MCF 10A (cell line): ENCODE data around the gene OSBPL3. TPM values are rescaled to one million over a fixed set of nuclear protein-coding genes. Genes with fewer than 3 reads are reported as not detected.
A peak's percentile ranks its signal among the peaks of the same experiment; 100 is the strongest.

Experiments used
- BruUV-seq: library from RNA; stranded (reverse); fragments of 400-500 nt; replicated peaks from 2 replicates; lab custom pipeline; 2021; lab: Mats Ljungman, UMichigan
- CTCF ChIA-PET: fragments of 300-600 bp; sonication (Branson Sonifier 250); formaldehyde crosslinking; extraction: SDS; loops from one replicate; lab custom pipeline; 2021; ENCODE audit warnings: antibody characterized with exemption, inconsistent platforms; lab: Yijun Ruan, JAX
- POLR2A ChIA-PET: fragments of 300-600, 350-650 bp; sonication (Branson Sonifier 250); formaldehyde crosslinking; extraction: SDS; loops from one replicate; lab custom pipeline; 2020; ENCODE audit warnings: antibody characterized with exemption, inconsistent platforms; lab: Yijun Ruan, JAX
- DNase-seq: peaks from one replicate; pipeline ENCODE4 v3.0.0-alpha.2; 2018; ENCODE audit not compliant: unreplicated experiment
- H3K27ac Mint-ChIP-seq: one replicate; pipeline ENCODE4 v1.8.0; 2022; ENCODE audit warnings: mild to moderate bottlenecking, low read depth, mixed read lengths; ENCODE audit not compliant: unreplicated experiment
- H3K27me3 Mint-ChIP-seq: one replicate; pipeline ENCODE4 v1.8.0; 2022; ENCODE audit warnings: mixed read lengths; ENCODE audit not compliant: insufficient read depth, unreplicated experiment
- H3K36me3 Mint-ChIP-seq: one replicate; pipeline ENCODE4 v1.8.0; 2022; ENCODE audit warnings: mild to moderate bottlenecking, moderate library complexity, mixed read lengths; ENCODE audit not compliant: insufficient read depth, unreplicated experiment
- H3K4me1 Mint-ChIP-seq: one replicate; pipeline ENCODE4 v1.8.0; 2022; ENCODE audit warnings: mixed read lengths; ENCODE audit not compliant: insufficient read depth, unreplicated experiment
- H3K4me3 Mint-ChIP-seq: one replicate; pipeline ENCODE4 v1.8.0; 2022; ENCODE audit warnings: mild to moderate bottlenecking, moderate library complexity, mixed read lengths; ENCODE audit not compliant: unreplicated experiment
- H3K9me3 Mint-ChIP-seq: one replicate; pipeline ENCODE4 v1.8.0; 2022; ENCODE audit warnings: mixed read lengths; ENCODE audit not compliant: unreplicated experiment
- intact Hi-C: fragments of 100-400 bp; cut with micrococcal nuclease; formaldehyde crosslinking; loops from 2 replicates; pipeline ENCODE4 v1.14.1; 2022
- total RNA-seq: library from RNA; stranded (reverse); gene quantifications from 2 replicates; pipeline ENCODE4 v1.2.3, GENCODE V29; 2022
- TF ChIP-seq, protein P1 (sequence below): fragments of 200-600 bp; IDR thresholded peaks from one replicate; pipeline ENCODE4 v1.8.0; 2022; ENCODE audit warnings: antibody characterized with exemption, mild to moderate bottlenecking; ENCODE audit not compliant: unreplicated experiment

Gene OSBPL3
- total RNA-seq, 1 experiment from 2014 or later, result 33.8 TPM

DNA sequence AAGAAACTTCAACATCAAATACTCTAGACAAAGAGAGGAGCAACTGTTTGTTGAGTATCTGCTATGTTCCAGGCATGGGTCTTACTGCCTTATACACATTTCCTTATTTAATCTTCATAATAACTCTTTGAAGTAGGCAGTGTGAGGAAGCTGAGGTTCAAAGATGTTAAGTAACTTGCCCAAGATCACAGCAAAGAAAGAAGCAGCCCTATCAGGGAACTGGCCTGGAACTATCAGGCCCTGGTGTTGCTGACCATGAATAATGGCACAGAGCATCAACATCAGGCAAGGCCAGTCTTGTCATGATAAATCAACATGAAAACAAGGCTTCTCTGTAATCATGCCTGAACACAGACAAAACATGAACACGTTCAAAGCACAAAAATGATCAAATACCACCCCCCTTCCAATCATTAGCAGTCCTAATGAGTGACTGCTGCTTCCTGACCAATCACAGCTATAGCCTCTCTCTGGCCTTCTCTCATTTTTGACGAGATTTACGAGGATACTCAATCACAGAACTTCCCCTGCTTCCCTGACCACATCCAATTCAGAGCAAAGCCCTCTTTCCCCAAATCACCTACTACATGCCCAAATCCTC, 225.0 kb downstream of the OSBPL3 start:
- no peaks in the 10 kb centered on the region for H3K9me3 Mint-ChIP-seq
- H3K4me1 Mint-ChIP-seq, result peaks cover 23% of the 10 kb centered on the region
- intact Hi-C loops, result no loop called here
- peak; percentile 6 for DNase-seq
- no peaks in the 10 kb centered on the region for H3K27me3 Mint-ChIP-seq
- no peaks in the 10 kb centered on the region for H3K36me3 Mint-ChIP-seq
- CTCF ChIA-PET, result interaction anchor here (0.6 to 2.1 kb wide), 4 partner anchors 66 to 813 kb away, joined by 3 to 6 read pairs (median 3); no protein-coding TSS in a partner anchor
- TF ChIP-seq, protein P1, sequence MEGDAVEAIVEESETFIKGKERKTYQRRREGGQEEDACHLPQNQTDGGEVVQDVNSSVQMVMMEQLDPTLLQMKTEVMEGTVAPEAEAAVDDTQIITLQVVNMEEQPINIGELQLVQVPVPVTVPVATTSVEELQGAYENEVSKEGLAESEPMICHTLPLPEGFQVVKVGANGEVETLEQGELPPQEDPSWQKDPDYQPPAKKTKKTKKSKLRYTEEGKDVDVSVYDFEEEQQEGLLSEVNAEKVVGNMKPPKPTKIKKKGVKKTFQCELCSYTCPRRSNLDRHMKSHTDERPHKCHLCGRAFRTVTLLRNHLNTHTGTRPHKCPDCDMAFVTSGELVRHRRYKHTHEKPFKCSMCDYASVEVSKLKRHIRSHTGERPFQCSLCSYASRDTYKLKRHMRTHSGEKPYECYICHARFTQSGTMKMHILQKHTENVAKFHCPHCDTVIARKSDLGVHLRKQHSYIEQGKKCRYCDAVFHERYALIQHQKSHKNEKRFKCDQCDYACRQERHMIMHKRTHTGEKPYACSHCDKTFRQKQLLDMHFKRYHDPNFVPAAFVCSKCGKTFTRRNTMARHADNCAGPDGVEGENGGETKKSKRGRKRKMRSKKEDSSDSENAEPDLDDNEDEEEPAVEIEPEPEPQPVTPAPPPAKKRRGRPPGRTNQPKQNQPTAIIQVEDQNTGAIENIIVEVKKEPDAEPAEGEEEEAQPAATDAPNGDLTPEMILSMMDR, result no peak
- POLR2A ChIA-PET, result interaction anchor here (0.5 to 4.7 kb wide), 10 partner anchors 10 to 370 kb away, joined by 3 to 60 read pairs (median 4); partner anchors contain the start of gene CYCS
- H3K4me3 Mint-ChIP-seq, result peak overlapping the region; percentile 90
- BruUV-seq, result no TSS peak
- H3K27ac Mint-ChIP-seq, result peak overlapping the region; percentile 92

DNA sequence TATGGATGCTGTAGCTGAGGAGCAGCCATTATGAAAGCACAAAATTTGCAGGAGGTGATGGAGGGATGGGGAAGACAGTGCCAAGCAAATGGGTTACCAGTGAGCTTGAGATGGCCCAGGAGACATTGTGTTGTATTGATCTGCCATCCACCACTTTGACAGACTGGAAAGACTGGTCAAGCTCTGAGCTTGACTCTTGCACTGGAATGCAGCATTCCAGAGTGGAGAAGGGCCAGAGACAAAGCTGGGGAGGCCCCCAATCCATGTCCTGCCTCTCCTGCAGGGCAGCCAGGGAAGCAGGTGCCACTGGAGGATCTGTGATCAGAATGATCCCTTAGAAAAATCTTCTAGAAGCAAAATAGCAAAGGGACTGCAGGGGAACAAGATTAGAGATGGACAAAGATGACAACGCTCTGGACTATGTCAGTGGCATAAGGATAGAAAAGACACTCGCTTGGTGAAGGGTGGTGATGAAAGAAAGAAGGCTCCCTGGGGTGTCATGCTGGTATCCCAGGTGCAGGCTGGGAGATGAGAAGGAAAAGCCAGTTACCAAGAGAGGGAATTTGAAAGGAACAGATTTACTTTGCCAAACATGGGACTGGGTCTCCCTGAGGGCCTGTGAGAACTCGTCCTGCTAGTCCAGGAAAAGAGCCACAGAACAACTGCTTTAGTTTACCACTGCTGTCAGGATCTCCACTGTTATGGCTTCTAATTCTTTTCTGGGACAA, 227.7 kb downstream of the OSBPL3 start:
- ChIA-PET POLR2A (interaction anchor here (0.6 to 3.1 kb wide), 3 partner anchors 10 to 50 kb away, joined by 3 to 14 read pairs (median 4); no protein-coding TSS in a partner anchor), CTCF (interaction anchor here (1.0 to 1.9 kb wide), 3 partner anchors 17 to 346 kb away, joined by 3 to 6 read pairs (median 6); no protein-coding TSS in a partner anchor)
- H3K4me3 Mint-ChIP-seq, result no peak overlapping the region
- no peak for DNase-seq
- TF ChIP-seq, protein P1, result no peak
- intact Hi-C loops, result no loop called here
- peaks cover 23% of the 10 kb centered on the region for H3K4me1 Mint-ChIP-seq
- H3K36me3 Mint-ChIP-seq, result peaks cover 6% of the 10 kb centered on the region
- no peak overlapping the region for H3K27ac Mint-ChIP-seq
- BruUV-seq, result no TSS peak
- H3K9me3 Mint-ChIP-seq, result no peaks in the 10 kb centered on the region
- no peaks in the 10 kb centered on the region for H3K27me3 Mint-ChIP-seq

DNA sequence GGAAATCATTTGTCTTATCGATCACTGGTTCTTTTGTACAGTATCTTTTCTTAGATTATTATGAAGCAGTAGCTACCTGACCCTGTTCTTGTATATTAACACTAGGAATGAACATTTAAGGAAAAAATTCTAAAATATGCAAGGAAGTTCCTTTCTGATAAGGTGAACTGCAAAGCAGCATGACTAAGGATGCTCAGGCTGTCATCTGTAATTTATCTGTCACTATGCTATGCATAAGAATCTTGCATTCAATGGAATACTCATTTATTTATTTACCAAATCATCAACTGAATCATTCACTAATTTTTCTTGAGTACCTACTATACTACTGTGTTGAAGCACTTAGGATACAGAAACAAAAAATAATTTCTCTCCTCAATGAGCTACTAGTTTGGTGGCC, 228.5 kb downstream of the OSBPL3 start:
- intact Hi-C loops, result no loop called here
- POLR2A ChIA-PET, result interaction anchor here (0.6 to 3.1 kb wide), 4 partner anchors 9 to 215 kb away, joined by 3 to 14 read pairs (median 4); no protein-coding TSS in a partner anchor
- H3K27ac Mint-ChIP-seq, result no peak overlapping the region
- no peaks in the 10 kb centered on the region for H3K9me3 Mint-ChIP-seq
- TF ChIP-seq, protein P1, result no peak
- H3K4me1 Mint-ChIP-seq, result peaks cover 20% of the 10 kb centered on the region
- H3K4me3 Mint-ChIP-seq, result no peak overlapping the region
- CTCF ChIA-PET, result interaction anchor here (1.0 to 1.9 kb wide), 4 partner anchors 16 to 347 kb away, joined by 3 to 6 read pairs (median 4); no protein-coding TSS in a partner anchor
- H3K36me3 Mint-ChIP-seq, result peaks cover 6% of the 10 kb centered on the region
- no TSS peak for BruUV-seq
- no peak for DNase-seq
- no peaks in the 10 kb centered on the region for H3K27me3 Mint-ChIP-seq
